GM12801 (cell line): ENCODE measurements around the gene NPPC.

Experiments
- TF ChIP-seq, protein P1 (sequence below): IDR thresholded peaks from one replicate; pipeline ENCODE4 v1.5.1; 2011; ENCODE audit warnings: control low read depth; ENCODE audit not compliant: insufficient read length; ENCODE audit errors: extremely low read depth

Gene NPPC

DNA sequence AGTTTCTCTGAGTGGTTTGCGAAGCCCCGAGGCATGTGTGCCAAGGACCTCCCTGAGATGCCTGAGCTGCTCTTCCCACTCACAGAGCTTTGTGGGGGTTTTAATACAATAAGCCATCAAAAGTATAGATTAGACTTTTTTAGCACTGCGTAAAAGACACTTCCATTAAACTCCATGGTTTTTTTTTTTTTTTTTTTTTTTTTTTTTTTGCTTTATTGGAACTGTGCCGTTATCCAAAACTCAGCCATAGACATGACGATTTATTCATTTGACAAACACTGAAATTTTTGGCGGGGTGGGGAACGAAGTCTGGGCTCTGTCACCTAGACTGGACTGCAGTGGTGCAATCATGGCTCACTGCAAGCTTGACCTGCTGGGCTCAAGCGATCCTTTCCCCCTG, 18.4 kb downstream of the NPPC start:
- TF ChIP-seq, protein P1, sequence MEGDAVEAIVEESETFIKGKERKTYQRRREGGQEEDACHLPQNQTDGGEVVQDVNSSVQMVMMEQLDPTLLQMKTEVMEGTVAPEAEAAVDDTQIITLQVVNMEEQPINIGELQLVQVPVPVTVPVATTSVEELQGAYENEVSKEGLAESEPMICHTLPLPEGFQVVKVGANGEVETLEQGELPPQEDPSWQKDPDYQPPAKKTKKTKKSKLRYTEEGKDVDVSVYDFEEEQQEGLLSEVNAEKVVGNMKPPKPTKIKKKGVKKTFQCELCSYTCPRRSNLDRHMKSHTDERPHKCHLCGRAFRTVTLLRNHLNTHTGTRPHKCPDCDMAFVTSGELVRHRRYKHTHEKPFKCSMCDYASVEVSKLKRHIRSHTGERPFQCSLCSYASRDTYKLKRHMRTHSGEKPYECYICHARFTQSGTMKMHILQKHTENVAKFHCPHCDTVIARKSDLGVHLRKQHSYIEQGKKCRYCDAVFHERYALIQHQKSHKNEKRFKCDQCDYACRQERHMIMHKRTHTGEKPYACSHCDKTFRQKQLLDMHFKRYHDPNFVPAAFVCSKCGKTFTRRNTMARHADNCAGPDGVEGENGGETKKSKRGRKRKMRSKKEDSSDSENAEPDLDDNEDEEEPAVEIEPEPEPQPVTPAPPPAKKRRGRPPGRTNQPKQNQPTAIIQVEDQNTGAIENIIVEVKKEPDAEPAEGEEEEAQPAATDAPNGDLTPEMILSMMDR = no peak

DNA sequence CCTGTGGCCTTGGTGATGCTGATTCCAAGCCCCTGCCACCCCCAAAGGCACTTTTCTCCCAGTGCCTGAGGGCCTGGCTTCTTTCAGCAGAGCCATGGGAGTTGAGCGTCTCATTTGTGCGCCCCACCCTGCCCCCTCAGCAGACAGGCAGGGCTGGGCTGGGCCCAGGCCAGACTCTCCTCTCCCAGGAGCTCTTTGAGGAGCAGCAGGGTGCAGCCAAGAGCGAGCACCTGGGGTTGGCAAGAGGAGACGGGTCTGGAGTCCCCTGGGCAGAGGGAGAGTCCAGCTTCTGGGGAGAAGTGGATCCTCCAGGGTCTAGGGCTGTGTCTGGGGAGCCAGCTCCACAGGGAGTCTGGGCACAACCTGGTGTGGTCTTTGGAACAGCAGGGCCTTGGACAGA, 21.2 kb downstream of the NPPC start:
- TF ChIP-seq, protein P1 = no peak

DNA sequence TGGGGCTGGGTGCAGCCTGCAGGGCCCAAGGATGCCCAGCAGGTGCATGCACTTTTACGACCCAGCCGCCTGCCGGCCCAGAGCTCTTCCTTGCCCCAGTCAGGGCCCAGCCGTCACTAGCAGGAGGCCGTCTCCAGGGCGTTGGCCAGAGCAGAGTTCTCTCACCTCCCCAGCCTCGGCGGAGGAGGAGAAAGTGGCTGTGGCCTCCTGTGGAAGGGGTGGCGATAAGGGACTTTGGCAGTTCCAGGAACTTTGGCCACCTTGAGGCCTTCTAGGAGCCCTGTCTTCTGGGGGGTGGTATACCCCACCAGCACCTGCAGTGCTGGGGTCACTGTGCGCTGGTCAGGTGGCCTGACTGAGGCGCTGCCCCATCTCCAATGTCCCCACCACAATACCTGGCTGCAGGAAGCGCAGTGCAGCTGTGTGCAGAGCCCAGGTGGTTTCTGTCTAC, 22.0 kb downstream of the NPPC start:
- TF ChIP-seq, protein P1 = no peak

DNA sequence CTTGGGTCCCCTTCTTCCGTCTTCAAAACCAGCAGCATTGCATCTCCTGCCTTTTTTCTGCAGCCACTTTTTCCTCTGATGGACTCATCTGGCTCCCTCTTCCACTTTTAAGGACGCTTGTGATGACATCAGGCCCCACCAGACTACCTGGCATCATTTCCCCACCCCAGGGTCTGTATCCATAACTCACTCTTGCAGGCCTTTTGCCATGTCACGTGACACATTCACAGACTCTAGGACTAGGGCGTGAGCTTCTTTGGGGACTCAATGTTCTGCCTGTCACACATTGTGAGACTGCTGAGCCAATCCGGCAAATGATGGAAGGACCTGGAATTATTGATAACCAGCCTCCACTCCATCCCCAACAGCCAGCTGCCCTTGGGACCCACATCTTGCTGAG, 23.6 kb downstream of the NPPC start:
- TF ChIP-seq, protein P1 = no peak

DNA sequence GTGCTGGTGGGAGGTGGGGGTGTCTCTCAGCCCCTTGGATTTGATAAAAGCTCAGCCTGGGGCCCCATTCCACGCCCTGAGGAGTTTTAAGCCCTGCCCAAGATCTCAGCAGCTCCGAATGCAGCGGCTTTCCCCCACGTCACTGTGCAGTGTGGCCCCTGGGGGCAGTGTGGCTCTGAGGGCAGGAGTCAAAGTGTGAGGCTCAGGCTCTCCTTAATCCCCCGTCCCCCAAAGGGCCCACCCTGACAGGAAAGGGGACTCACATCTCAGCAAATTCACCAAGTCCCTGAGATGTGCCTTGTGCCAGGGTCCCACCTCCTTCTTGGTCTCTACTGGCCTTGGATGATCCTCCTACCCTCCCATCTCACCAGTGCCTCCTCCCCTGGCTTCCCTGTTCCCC, 25.2 kb downstream of the NPPC start:
- TF ChIP-seq, protein P1 = no peak

DNA sequence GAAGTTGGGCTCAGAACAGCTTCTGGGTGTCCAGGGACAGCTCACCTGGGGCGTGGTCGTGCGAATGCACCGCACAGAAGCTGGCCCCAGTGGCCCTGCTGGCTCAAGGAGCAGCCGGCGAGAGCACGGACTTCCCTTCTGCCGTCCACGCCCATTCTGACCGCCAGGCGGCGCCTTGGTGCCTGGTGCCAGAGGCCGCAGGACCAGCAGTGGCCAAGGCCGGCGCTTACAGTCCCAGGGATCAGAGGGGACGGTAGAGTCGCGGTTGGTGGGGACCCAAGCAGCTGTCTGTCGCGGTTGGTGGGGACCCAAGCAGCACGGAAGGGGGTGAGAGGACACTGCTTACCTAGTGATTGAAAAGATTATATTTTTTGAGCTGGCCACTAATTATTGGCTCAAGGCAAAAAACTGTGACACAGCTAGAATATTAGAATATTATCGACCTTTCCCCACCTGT, 25.7 kb downstream of the NPPC start:
- TF ChIP-seq, protein P1 = peak; percentile 4

DNA sequence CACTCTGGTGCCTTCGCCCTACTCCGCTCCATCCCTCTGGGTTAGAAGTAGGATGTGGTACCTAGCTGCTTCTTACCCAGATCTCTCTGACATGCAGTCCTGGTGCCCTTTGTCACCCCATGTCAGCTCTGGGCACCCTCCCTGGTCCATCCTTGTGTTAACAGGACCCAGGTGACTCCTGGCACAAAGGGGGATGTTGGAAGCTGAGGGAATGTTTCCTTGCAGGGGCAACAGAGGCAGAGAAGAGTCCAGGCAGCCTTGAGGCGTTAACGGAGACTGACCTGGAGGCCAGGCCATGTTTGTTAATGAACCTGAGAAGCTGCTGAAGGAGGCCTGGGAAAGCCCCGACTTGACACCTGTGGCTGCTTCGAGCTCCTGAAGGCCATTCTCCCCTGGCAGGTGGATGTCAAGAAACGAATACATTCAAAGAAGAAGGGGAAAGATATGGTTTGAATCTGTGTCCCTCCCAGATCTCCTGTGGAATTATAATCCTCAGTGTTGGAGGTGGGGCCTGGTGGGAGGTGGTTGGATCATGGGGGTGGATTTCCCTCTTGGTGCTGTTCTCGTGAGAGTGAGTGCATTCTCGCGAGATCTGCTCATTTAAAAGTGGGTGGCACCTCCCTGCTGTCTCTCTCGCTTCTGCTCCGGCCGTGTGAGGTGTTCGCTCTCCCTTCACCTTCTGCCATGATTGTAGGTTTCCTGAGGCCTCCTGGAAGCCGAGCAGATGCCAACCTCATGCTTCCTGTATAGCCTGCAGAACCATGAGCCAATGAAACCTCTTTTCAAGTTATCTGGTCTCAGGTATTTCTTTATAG, 31.4 kb downstream of the NPPC start:
- TF ChIP-seq, protein P1 = no peak
